Tracheal epithelial cell (primary cell): ENCODE measurements around the gene PIKFYVE. TPM values are rescaled to one million over a fixed set of nuclear protein-coding genes. Genes with fewer than 3 reads are reported as not detected.

Experiments
- total RNA-seq: library from RNA; depleted of rRNA; stranded (reverse); fragments of >200 nt; gene quantifications from 2 replicates; pipeline ENCODE4 v1.2.1, GENCODE V29; 2014

Gene PIKFYVE
- total RNA-seq: 20.2 and 20.7 TPM in 2 replicates

DNA sequence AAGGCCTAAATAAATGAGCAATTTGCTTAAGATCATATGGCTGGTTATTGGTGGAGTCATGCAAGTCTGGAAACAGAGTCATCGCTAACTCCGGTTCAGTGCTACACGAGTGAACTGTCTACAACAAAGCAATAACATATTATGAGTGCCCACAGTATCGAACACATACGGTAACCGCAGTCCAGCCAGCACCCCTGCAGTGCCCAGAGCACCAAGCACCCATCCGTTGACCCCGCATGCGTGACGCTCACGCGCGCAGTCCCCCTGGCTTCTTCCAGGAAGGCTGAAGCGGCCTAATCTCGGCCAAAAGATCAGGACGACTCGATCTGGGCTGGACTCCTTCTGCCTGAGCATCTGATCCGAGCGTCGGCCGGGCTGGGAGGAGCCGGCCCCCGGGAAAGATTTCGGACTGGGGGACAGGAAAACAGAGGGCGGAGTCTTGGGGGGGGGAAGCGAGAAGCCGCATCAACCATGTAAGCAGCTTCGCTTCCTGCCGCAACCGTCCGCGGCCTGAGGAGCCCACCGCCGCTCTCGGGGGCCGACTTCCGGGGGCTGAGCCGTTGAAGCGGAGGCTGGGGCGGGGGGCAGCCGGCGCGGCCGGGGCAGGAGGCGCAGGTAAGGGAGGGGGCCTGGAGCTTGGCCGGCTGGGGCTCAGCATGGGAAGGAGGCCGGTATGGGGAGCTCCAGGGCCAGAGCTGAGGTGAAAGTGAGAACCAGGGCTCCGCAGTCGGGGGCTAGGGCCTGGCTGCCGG is at the start of gene PIKFYVE:
Gene PIKFYVE, plus strand, starts transcription at position 455 of the 752 bp plus-strand sequence. CDS start 5,265 bp downstream, outside the sequence.

DNA sequence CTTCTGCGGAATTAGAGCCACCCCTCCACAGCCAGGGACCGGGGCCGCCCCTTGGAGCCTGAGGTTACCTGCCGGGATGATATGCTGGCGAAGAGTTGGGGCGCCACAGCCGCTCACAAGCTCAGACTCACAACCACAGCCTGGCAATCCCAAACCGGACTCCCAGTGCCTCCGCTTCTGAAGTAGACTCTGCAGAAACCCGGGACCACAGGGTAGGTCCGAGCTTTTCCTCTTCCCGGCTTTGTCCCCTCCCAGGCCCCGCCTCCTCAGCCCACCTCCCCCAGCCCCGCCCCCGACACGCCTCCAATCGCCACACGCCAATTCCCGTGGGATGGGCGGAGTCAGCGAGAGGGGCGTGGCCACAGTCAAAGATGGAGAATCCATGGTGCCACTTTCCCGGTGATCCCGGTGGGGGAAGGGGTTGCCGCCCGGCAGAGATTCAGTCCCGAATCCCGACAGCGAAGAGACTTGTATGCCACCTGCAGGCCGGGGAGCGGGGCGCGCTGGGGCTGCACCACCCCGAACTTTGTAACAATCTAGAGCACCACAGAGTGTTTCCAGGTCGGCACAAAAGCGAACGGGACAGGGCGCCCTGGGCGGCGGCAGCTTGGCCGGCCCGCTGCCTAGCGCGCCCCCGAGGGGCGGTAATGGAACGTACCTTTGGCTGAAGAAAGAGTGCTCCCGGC is 11.0 kb upstream of the PIKFYVE start, which contains the start of gene IDH1:
Gene IDH1, minus strand, starts transcription at position 201 of the 686 bp plus-strand sequence. CDS start 3,520 bp downstream, outside the sequence.

DNA sequence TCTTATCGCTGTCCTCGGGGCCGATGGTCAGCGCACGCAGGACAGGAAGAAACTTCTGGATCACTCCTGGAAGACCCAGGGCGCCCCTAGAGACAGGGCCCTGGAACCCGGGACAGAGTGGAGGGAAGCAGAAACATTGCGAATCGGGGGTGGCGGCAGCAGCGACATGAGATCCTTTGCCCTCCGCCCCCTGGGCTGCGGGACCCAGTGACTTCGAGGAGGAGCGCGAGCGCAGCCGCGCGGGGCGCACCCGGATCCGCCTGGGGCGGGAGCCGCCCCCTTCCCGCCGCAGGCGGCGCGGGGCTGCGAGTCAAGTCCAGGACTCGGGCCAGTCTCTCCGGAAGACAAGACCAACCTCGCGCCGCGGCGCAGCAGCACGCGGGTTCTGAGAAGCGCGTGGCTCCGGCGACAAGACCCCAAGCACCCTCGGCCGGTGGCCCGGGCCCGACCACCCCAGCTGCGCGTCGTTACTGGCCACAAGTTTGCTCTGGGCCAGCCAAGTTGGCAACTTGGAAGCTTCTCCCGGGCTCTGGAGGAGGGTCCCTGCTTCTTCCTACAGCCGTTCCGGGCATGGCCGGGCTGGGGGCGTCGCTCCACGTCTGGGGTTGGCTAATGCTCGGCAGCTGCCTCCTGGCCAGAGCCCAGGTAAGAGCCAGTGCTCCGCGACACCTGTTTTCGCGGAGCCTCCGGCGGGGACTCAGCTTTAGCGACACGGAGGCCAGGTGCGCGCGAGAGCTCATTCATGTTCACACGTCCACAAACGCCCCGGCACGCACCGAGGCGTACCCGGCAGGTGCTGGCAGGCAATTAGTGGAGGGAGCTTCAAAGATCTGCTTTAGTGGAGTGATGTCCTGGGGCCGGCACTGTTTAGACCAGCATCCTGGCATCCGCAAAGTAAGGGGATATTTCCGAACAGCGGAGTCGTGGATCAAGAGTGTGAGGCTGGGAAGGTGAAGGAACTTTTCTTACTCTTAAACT is 140.7 kb downstream of the PIKFYVE start, which contains the start of gene PTH2R:
Gene PTH2R, plus strand, starts transcription at position 319 of the 978 bp plus-strand sequence. Its CDS starts 252 bp downstream, at position 571.

Other genes starting within 250 kb of the PIKFYVE start
- 13.4 and 16.9 TPM in 2 replicates for gene PLEKHM3, start 240.7 kb upstream of the PIKFYVE start, total RNA-seq
- gene CRYGD, start 141.7 kb upstream of the PIKFYVE start, total RNA-seq: not detected in 2 replicates
- gene CRYGC, start 136.4 kb upstream of the PIKFYVE start, total RNA-seq: not detected in 2 replicates
- not detected in 2 replicates for gene CRYGB, start 120.1 kb upstream of the PIKFYVE start, total RNA-seq
- gene CRYGA, start 102.7 kb upstream of the PIKFYVE start, total RNA-seq: not detected in 2 replicates
- gene C2orf80, start 76.2 kb upstream of the PIKFYVE start, total RNA-seq: not detected in 2 replicates
- 153 and 330 TPM in 2 replicates for gene IDH1, start 11.2 kb upstream of the PIKFYVE start, total RNA-seq
- gene PTH2R, start 140.5 kb downstream of the PIKFYVE start, total RNA-seq: under 0.01 and 0.48 TPM in 2 replicates